ENCODE measurements around the gene IFRD1.
"Not testable (repeated sequence)": the region's sequence is repeated elsewhere in the genome, so short reads cannot be mapped to it uniquely, and the experiment has no call there.

The IFRD1 gene

GRCh38 chr7:112515989-112516388, 65.7 kb downstream of the IFRD1 start:
- DNase-seq (ENCODE audit: low read depth in 2 of 2), result no peak

GRCh38 chr7:112516418-112516817, 66.2 kb downstream of the IFRD1 start:
- not testable (repeated sequence) for DNase-seq (ENCODE audit: low read depth in 2 of 2)

- DNase-seq (ENCODE audit: low read depth in 2 of 2), result no peak
Measured at GRCh38 chr7:112517487-112517886, 67.2 kb downstream of the IFRD1 start.

GRCh38 chr7:112520787-112521186, 70.5 kb downstream of the IFRD1 start:
- no peak for DNase-seq (ENCODE audit: low read depth in 2 of 2)

GRCh38 chr7:112521942-112522341, 71.7 kb downstream of the IFRD1 start:
- no peak for DNase-seq (ENCODE audit: low read depth in 2 of 2)

- no peak for DNase-seq (ENCODE audit: low read depth in 2 of 2)
Measured at GRCh38 chr7:112523871-112524270, 73.6 kb downstream of the IFRD1 start.

Data from stimulated activated CD8-positive, alpha-beta memory T cell treated with anti-CD3 and anti-CD28 coated beads, Interleukin-15, amount 100 ng/mL, for 4 hours (primary cell).